WTC11 (cell line): ENCODE data around the gene ENGASE. TPM values are rescaled to one million over a fixed set of nuclear protein-coding genes. Genes with fewer than 3 reads are reported as not detected.

Experiments
- ATAC-seq: fragments of 200-7000 bp; cut with Tn5 transposase; 2 replicates; pipeline ENCODE4 v1.10.0; 2021; ENCODE audit warnings: mild to moderate bottlenecking, moderate library complexity
- CTCF ChIA-PET: fragments of 300-600 bp; sonication (Branson Sonifier 250); formaldehyde crosslinking; loops from one replicate; lab custom pipeline; 2021; ENCODE audit warnings: antibody characterized with exemption; lab: Charles Lee
- POLR2A ChIA-PET: fragments of 350-600 bp; sonication (Branson Sonifier 250); formaldehyde crosslinking; loops from one replicate; lab custom pipeline; 2021; ENCODE audit warnings: antibody characterized with exemption; lab: Charles Lee
- DNase-seq: peaks from one replicate; pipeline ENCODE4 v3.0.0; 2021; ENCODE audit warnings: low spot score
- H3K27ac Mint-ChIP-seq: 2 replicates; pipeline ENCODE4 v1.8.0; 2021; ENCODE audit warnings: mixed read lengths
- H3K27me3 Mint-ChIP-seq: 2 replicates; pipeline ENCODE4 v1.8.0; 2021; ENCODE audit warnings: low read depth, mild to moderate bottlenecking, moderate library complexity, mixed read lengths
- H3K36me3 Mint-ChIP-seq: 2 replicates; pipeline ENCODE4 v1.8.0; 2021; ENCODE audit warnings: mixed read lengths
- H3K4me1 Mint-ChIP-seq: 2 replicates; pipeline ENCODE4 v1.8.0; 2022; ENCODE audit warnings: mixed read lengths
- H3K4me3 Mint-ChIP-seq: 2 replicates; pipeline ENCODE4 v1.8.0; 2021; ENCODE audit warnings: mild to moderate bottlenecking, moderate library complexity, mixed read lengths
- H3K9me3 Mint-ChIP-seq: 2 replicates; pipeline ENCODE4 v1.8.0; 2021; ENCODE audit warnings: mixed read lengths
- ARID4B ChIP-seq: sonication (generic); formaldehyde crosslinking; IDR thresholded peaks from 2 replicates; pipeline ENCODE4 v1.8.0; 2023; ENCODE audit warnings: missing genetic modification reagents, mild to moderate bottlenecking, borderline replicate concordance
- ELF4 ChIP-seq: sonication (generic); formaldehyde crosslinking; IDR thresholded peaks from 2 replicates; pipeline ENCODE4 v1.8.1; 2022; ENCODE audit warnings: low read depth, mild to moderate bottlenecking, moderate library complexity, missing genetic modification reagents
- ERG ChIP-seq: fragments of 250-450 bp; sonication (Bioruptor Pico); IDR thresholded peaks from 2 replicates; pipeline ENCODE4 v1.8.0; 2021; ENCODE audit warnings: mild to moderate bottlenecking
- ESRRA ChIP-seq: sonication (generic); formaldehyde crosslinking; IDR thresholded peaks from 2 replicates; pipeline ENCODE4 v1.8.1; 2022; ENCODE audit warnings: mild to moderate bottlenecking, missing genetic modification reagents, borderline replicate concordance
- FOXK1 ChIP-seq: sonication (generic); formaldehyde crosslinking; IDR thresholded peaks from 2 replicates; pipeline ENCODE4 v1.8.0; 2022; ENCODE audit warnings: mild to moderate bottlenecking, moderate library complexity, missing genetic modification reagents
- FOXP1 ChIP-seq: sonication (generic); formaldehyde crosslinking; IDR thresholded peaks from 2 replicates; pipeline ENCODE4 v1.8.0; 2022; ENCODE audit warnings: missing genetic modification reagents, mild to moderate bottlenecking, moderate library complexity, borderline replicate concordance
- KAT7 ChIP-seq: sonication (generic); formaldehyde crosslinking; IDR thresholded peaks from 2 replicates; pipeline ENCODE4 v1.8.1; 2023; ENCODE audit warnings: missing genetic modification reagents, mild to moderate bottlenecking, borderline replicate concordance
- MYBL2 ChIP-seq: sonication (generic); formaldehyde crosslinking; IDR thresholded peaks from 2 replicates; pipeline ENCODE4 v1.8.1; 2023; ENCODE audit warnings: mild to moderate bottlenecking, moderate library complexity, missing genetic modification reagents
- NFATC4 ChIP-seq: fragments of 250-450 bp; sonication (Bioruptor Pico); IDR thresholded peaks from 2 replicates; pipeline ENCODE4 v1.9.0; 2021; ENCODE audit warnings: mild to moderate bottlenecking
- NFE2L1 ChIP-seq: sonication (generic); formaldehyde crosslinking; IDR thresholded peaks from 2 replicates; pipeline ENCODE4 v1.8.1; 2023; ENCODE audit warnings: missing genetic modification reagents
- NR1H2 ChIP-seq: sonication (generic); formaldehyde crosslinking; IDR thresholded peaks from 2 replicates; pipeline ENCODE4 v1.9.0; 2021; ENCODE audit warnings: mild to moderate bottlenecking, moderate library complexity, missing genetic modification reagents
- RORB ChIP-seq: fragments of 250-450 bp; sonication (Bioruptor Pico); IDR thresholded peaks from 2 replicates; pipeline ENCODE4 v1.9.0; 2021; ENCODE audit warnings: mild to moderate bottlenecking
- ZNF138 ChIP-seq: sonication (generic); formaldehyde crosslinking; conservative IDR thresholded peaks from 2 replicates; pipeline ENCODE4 v1.8.1; 2022; ENCODE audit warnings: mild to moderate bottlenecking, moderate library complexity, missing genetic modification reagents
- ZNF219 ChIP-seq: sonication (generic); formaldehyde crosslinking; IDR thresholded peaks from 2 replicates; pipeline ENCODE4 v1.8.0; 2023; ENCODE audit warnings: missing genetic modification reagents, mild to moderate bottlenecking, borderline replicate concordance
- ZNF232 ChIP-seq: sonication (generic); formaldehyde crosslinking; IDR thresholded peaks from 2 replicates; pipeline ENCODE4 v1.8.0; 2022; ENCODE audit warnings: mild to moderate bottlenecking, missing genetic modification reagents
- ZNF263 ChIP-seq: sonication (generic); formaldehyde crosslinking; IDR thresholded peaks from 2 replicates; pipeline ENCODE4 v1.8.1; 2022; ENCODE audit warnings: low read depth, mild to moderate bottlenecking, moderate library complexity, missing genetic modification reagents
- ZNF281 ChIP-seq: sonication (generic); formaldehyde crosslinking; IDR thresholded peaks from 2 replicates; pipeline ENCODE4 v1.8.0; 2023; ENCODE audit warnings: mild to moderate bottlenecking, missing genetic modification reagents
- ZNF416 ChIP-seq: fragments of 250-450 bp; sonication (Bioruptor Pico); IDR thresholded peaks from 2 replicates; pipeline ENCODE4 v1.9.0; 2021; ENCODE audit warnings: mild to moderate bottlenecking, inconsistent platforms
- total RNA-seq: library from RNA; stranded (reverse); gene quantifications from 3 replicates; pipeline ENCODE4 v1.2.3, GENCODE V29; 2021
- TF ChIP-seq, protein P1 (sequence below): sonication (generic); formaldehyde crosslinking; IDR thresholded peaks from 2 replicates; pipeline ENCODE4 v1.8.0; 2022; ENCODE audit warnings: mild to moderate bottlenecking, missing genetic modification reagents
- TF ChIP-seq, protein P2 (sequence below): sonication (generic); formaldehyde crosslinking; IDR thresholded peaks from 2 replicates; pipeline ENCODE4 v1.8.1; 2023; ENCODE audit warnings: mild to moderate bottlenecking, missing genetic modification reagents
- TF ChIP-seq, protein P3 (sequence below): sonication (generic); formaldehyde crosslinking; IDR thresholded peaks from 2 replicates; pipeline ENCODE4 v1.8.1; 2022; ENCODE audit warnings: low read depth, mild to moderate bottlenecking, moderate library complexity, missing genetic modification reagents, borderline replicate concordance

ENGASE gene
- total RNA-seq, 1 experiment from 2014 or later, result 41.6 TPM

DNA sequence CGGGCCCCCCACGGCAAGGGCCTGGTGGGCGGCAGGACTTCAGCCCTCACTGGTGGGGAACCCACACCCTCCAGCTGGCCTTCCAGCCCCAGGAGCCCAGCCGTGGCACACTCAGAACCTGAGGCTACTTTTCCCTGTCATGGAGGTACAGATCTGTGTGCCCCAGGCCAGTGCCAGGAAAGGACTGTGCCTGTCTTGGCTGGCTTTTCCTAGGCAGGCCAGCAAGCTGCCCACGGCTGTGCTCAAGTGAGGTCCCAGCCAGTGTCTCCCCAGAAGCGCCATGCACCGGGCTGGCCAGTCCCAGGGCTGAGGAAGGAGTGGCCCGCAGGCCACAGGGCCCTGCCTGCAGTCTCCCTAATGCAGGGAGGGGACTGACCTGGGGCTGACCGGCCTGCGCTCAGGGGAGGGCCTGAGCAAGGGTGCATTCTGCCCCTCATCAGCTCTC lies 16.6 kb downstream of the ENGASE start (continued):
- TF ChIP-seq, protein P1, sequence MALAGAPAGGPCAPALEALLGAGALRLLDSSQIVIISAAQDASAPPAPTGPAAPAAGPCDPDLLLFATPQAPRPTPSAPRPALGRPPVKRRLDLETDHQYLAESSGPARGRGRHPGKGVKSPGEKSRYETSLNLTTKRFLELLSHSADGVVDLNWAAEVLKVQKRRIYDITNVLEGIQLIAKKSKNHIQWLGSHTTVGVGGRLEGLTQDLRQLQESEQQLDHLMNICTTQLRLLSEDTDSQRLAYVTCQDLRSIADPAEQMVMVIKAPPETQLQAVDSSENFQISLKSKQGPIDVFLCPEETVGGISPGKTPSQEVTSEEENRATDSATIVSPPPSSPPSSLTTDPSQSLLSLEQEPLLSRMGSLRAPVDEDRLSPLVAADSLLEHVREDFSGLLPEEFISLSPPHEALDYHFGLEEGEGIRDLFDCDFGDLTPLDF (CRISPR knock-in tag), result no peak
- no peak for TF ChIP-seq ZNF138 (CRISPR knock-in tag)
- TF ChIP-seq, all 79 proteins: peak for 0

- Mint-ChIP-seq H3K27me3 (no peaks in the 10 kb centered on the region), H3K27ac (no peak overlapping the region), H3K9me3 (no peaks in the 10 kb centered on the region), H3K4me1 (no peaks in the 10 kb centered on the region), H3K36me3 (no peaks in the 10 kb centered on the region), H3K4me3 (no peak overlapping the region)
- CTCF ChIA-PET, result interaction anchor here (1.3 to 12.6 kb wide), 3 partner anchors 296 to 309 kb away, joined by 4 to 162 read pairs (median 20); no protein-coding TSS in a partner anchor
- POLR2A ChIA-PET, result no interaction called here
- ATAC-seq (no peak), DNase-seq (no peak)
- TF ChIP-seq, protein P1 (CRISPR knock-in tag), result no peak
- TF ChIP-seq ZNF416, result no peak
- TF ChIP-seq ERG, result no peak
- TF ChIP-seq RORB (CRISPR knock-in tag), result no peak
- TF ChIP-seq MYBL2 (CRISPR knock-in tag), result no peak
- TF ChIP-seq NFE2L1 (CRISPR knock-in tag), result no peak
- no peak for TF ChIP-seq ZNF232 (CRISPR knock-in tag)
- TF ChIP-seq, protein P2, sequence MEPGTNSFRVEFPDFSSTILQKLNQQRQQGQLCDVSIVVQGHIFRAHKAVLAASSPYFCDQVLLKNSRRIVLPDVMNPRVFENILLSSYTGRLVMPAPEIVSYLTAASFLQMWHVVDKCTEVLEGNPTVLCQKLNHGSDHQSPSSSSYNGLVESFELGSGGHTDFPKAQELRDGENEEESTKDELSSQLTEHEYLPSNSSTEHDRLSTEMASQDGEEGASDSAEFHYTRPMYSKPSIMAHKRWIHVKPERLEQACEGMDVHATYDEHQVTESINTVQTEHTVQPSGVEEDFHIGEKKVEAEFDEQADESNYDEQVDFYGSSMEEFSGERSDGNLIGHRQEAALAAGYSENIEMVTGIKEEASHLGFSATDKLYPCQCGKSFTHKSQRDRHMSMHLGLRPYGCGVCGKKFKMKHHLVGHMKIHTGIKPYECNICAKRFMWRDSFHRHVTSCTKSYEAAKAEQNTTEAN (CRISPR knock-in tag), result no peak
- no peak for TF ChIP-seq ZNF263
- TF ChIP-seq ARID4B, result no peak
These were observed 17.9 kb downstream of the ENGASE start for GRCh38 chr17:79092567-79092966.

GRCh38 chr17:79093270-79093669 lies 18.6 kb downstream of the ENGASE start:
- CTCF ChIA-PET, result interaction anchor here (0.7 to 12.6 kb wide), 5 partner anchors 48 to 308 kb away, joined by 4 to 162 read pairs (median 5); no protein-coding TSS in a partner anchor
- DNase-seq, result no peak
- no peak for ATAC-seq
- H3K4me1 Mint-ChIP-seq, result peaks cover 6% of the 10 kb centered on the region
- no peaks in the 10 kb centered on the region for H3K9me3 Mint-ChIP-seq
- no peaks in the 10 kb centered on the region for H3K36me3 Mint-ChIP-seq
- no peaks in the 10 kb centered on the region; the same call in 1 of the 2 replicates for H3K27me3 Mint-ChIP-seq
- no peak overlapping the region for H3K27ac Mint-ChIP-seq
- H3K4me3 Mint-ChIP-seq, result no peak overlapping the region
- POLR2A ChIA-PET, result no interaction called here
- no peak for TF ChIP-seq KAT7 (CRISPR knock-in tag)
- TF ChIP-seq ZNF281 (CRISPR knock-in tag), result no peak
- no peak for TF ChIP-seq NFATC4 (CRISPR knock-in tag)
- no peak for TF ChIP-seq NR1H2 (CRISPR knock-in tag)
- no peak for TF ChIP-seq ESRRA (CRISPR knock-in tag)
- no peak for TF ChIP-seq FOXK1 (CRISPR knock-in tag)
- no peak for TF ChIP-seq MYBL2 (CRISPR knock-in tag)
- TF ChIP-seq, protein P3, sequence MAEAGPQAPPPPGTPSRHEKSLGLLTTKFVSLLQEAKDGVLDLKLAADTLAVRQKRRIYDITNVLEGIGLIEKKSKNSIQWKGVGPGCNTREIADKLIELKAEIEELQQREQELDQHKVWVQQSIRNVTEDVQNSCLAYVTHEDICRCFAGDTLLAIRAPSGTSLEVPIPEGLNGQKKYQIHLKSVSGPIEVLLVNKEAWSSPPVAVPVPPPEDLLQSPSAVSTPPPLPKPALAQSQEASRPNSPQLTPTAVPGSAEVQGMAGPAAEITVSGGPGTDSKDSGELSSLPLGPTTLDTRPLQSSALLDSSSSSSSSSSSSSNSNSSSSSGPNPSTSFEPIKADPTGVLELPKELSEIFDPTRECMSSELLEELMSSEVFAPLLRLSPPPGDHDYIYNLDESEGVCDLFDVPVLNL (CRISPR knock-in tag), result no peak
- no peak for TF ChIP-seq ELF4 (CRISPR knock-in tag)
- no peak for TF ChIP-seq FOXP1 (CRISPR knock-in tag)
- no peak for TF ChIP-seq ZNF219 (CRISPR knock-in tag)
